Measurements from ENCODE around the gene TTYH1.

- TF ChIP-seq MEF2A (IDR thresholded peaks at IDR 0.05; ENCODE audit: control insufficient read depth, low read depth, low read length) (no peak), ZNF639 (CRISPR knock-in tag; conservative IDR thresholded peaks at IDR 0.05 in 1 of 2, IDR thresholded peaks at IDR 0.05 in 1 of 2) (no peak), POLR2A (conservative IDR thresholded peaks at IDR 0.05) (no peak), RBBP5 (IDR thresholded peaks at IDR 0.05; ENCODE audit: borderline replicate concordance, insufficient read depth, low read length, poor library complexity, severe bottlenecking) (no peak), CBX2 (IDR thresholded peaks at IDR 0.05; ENCODE audit: insufficient read depth, low read length, poor library complexity, severe bottlenecking) (no peak), KLF16 (IDR thresholded peaks at IDR 0.05) (no peak), KAT8 (IDR thresholded peaks at IDR 0.05; ENCODE audit: low read depth) (no peak), YBX1 (IDR thresholded peaks at IDR 0.05) (no peak), YY1 (IDR thresholded peaks at IDR 0.05; ENCODE audit: borderline replicate concordance in 1 of 3, control insufficient read depth in 1 of 3, extremely low read depth in 1 of 3, insufficient read depth in 3 of 3, insufficient read length in 1 of 3, insufficient replicate concordance in 2 of 3, low read depth in 1 of 3, low read length in 2 of 3) (no peak), EP300 (IDR thresholded peaks at IDR 0.05; ENCODE audit: low read length) (no peak)
These were observed 29.5 kb downstream of the TTYH1 start for GRCh38 chr19:54444737-54445136.

All from K562 (cell line).